HEK293 (cell line): ENCODE measurements around the gene TAMALIN.

Source experiments
- CTCF ChIA-PET: fragments of 350-600 bp; formaldehyde crosslinking; extraction: SDS; loops from one replicate; lab custom pipeline; 2021; ENCODE audit warnings: antibody characterized with exemption; lab: Yijun Ruan, JAX
- POLR2A ChIA-PET: fragments of 300-600 bp; formaldehyde crosslinking; extraction: SDS; loops from one replicate; lab custom pipeline; 2020; ENCODE audit warnings: antibody characterized with exemption, inconsistent platforms; lab: Yijun Ruan, JAX
- H3K27ac ChIP-seq: fragments of 200-500 bp; sonication (Bioruptor generic); 2 replicates; pipeline ENCODE4 v1.5.1; 2014; ENCODE audit warnings: low read depth, low read length, control low read depth, inconsistent platforms; ENCODE audit errors: extremely low read depth
- H3K36me3 ChIP-seq, 2 experiments: fragments of 200-500 bp in 1 of 2; sonication (Bioruptor generic) in 1 of 2; 1 replicate in 1 of 2; 2 replicates in 1 of 2; pipeline ENCODE4 v1.5.1; 2014 to 2017; ENCODE audit warnings: inconsistent platforms in 2 of 2, low read length in 2 of 2; ENCODE audit not compliant: control insufficient read depth in 2 of 2, insufficient read depth in 1 of 2
- H3K4me1 ChIP-seq: fragments of 200-500 bp; sonication (Bioruptor generic); 2 replicates; pipeline ENCODE4 v1.5.1; 2014; ENCODE audit warnings: mild to moderate bottlenecking, low read length, inconsistent platforms; ENCODE audit not compliant: control insufficient read depth, insufficient read depth
- H3K4me3 ChIP-seq: 2 replicates; pipeline ENCODE4 v1.5.1; 2011; ENCODE audit warnings: low read depth, mild to moderate bottlenecking, control low read depth, low read length, moderate library complexity
- H3K9me3 ChIP-seq: fragments of 200-500 bp; sonication (Bioruptor generic); 2 replicates; pipeline ENCODE4 v1.5.1; 2014; ENCODE audit warnings: low read depth, low read length, inconsistent platforms; ENCODE audit not compliant: control insufficient read depth, insufficient read depth
- KLF1 ChIP-seq: fragments of 450-650 bp; formaldehyde crosslinking; IDR thresholded peaks from 2 replicates; pipeline ENCODE4 v1.5.1; 2016; ENCODE audit warnings: missing biosample characterization, missing genetic modification characterization
- MYNN ChIP-seq: fragments of 450-650 bp; formaldehyde crosslinking; IDR thresholded peaks from 2 replicates; pipeline ENCODE4 v1.5.1; 2016; ENCODE audit warnings: missing biosample characterization, missing genetic modification characterization, borderline replicate concordance
- YY1 ChIP-seq: fragments of 450-650 bp; formaldehyde crosslinking; IDR thresholded peaks from 2 replicates; pipeline ENCODE4 v1.5.1; 2018; ENCODE audit warnings: missing biosample characterization, missing genetic modification characterization
- ZBTB49 ChIP-seq: fragments of 450-650 bp; formaldehyde crosslinking; IDR thresholded peaks from 2 replicates; pipeline ENCODE4 v1.5.1; 2016; ENCODE audit warnings: missing biosample characterization, missing genetic modification characterization, low read depth
- ZFP41 ChIP-seq: fragments of 450-650 bp; formaldehyde crosslinking; IDR thresholded peaks from 2 replicates; pipeline ENCODE4 v1.5.1; 2016; ENCODE audit warnings: missing biosample characterization, missing genetic modification characterization, borderline replicate concordance
- ZIC2 ChIP-seq: fragments of 450-650 bp; formaldehyde crosslinking; IDR thresholded peaks from 2 replicates; pipeline ENCODE4 v1.5.1; 2016; ENCODE audit warnings: missing biosample characterization, missing genetic modification characterization
- ZNF146 ChIP-seq: fragments of 450-650 bp; formaldehyde crosslinking; IDR thresholded peaks from 2 replicates; pipeline ENCODE4 v1.5.1; 2016; ENCODE audit warnings: missing biosample characterization, missing genetic modification characterization
- ZNF148 ChIP-seq: fragments of 450-650 bp; formaldehyde crosslinking; IDR thresholded peaks from 2 replicates; pipeline ENCODE4 v1.5.0; 2017; ENCODE audit warnings: missing biosample characterization, missing genetic modification characterization, borderline replicate concordance
- ZNF311 ChIP-seq: fragments of 450-650 bp; formaldehyde crosslinking; IDR thresholded peaks from 2 replicates; pipeline ENCODE4 v1.5.1; 2017; ENCODE audit warnings: missing biosample characterization, missing genetic modification characterization, borderline replicate concordance
- ZNF416 ChIP-seq: fragments of 450-650 bp; formaldehyde crosslinking; IDR thresholded peaks from 2 replicates; pipeline ENCODE4 v1.5.1; 2016; ENCODE audit warnings: missing biosample characterization, missing genetic modification characterization
- ZNF514 ChIP-seq: fragments of 450-650 bp; formaldehyde crosslinking; IDR thresholded peaks from 2 replicates; pipeline ENCODE4 v1.5.1; 2016; ENCODE audit warnings: missing biosample characterization, missing genetic modification characterization
- ZNF600 ChIP-seq: fragments of 450-650 bp; formaldehyde crosslinking; IDR thresholded peaks from 2 replicates; pipeline ENCODE4 v1.5.1; 2016; ENCODE audit warnings: missing biosample characterization, missing genetic modification characterization
- ZNF645 ChIP-seq: fragments of 450-650 bp; formaldehyde crosslinking; IDR thresholded peaks from 2 replicates; pipeline ENCODE4; 2016; ENCODE audit warnings: missing biosample characterization, missing genetic modification characterization
- ZNF777 ChIP-seq: fragments of 450-650 bp; formaldehyde crosslinking; IDR thresholded peaks from 2 replicates; pipeline ENCODE4 v1.5.1; 2017; ENCODE audit warnings: missing biosample characterization, missing genetic modification characterization, borderline replicate concordance
- ZNF843 ChIP-seq: fragments of 450-650 bp; formaldehyde crosslinking; IDR thresholded peaks from 2 replicates; pipeline ENCODE4 v1.5.1; 2016; ENCODE audit warnings: missing biosample characterization, missing genetic modification characterization
- ZSCAN16 ChIP-seq: fragments of 450-650 bp; formaldehyde crosslinking; IDR thresholded peaks from 2 replicates; pipeline ENCODE4 v1.5.1; 2016; ENCODE audit warnings: missing biosample characterization, missing genetic modification characterization

TAMALIN gene

GRCh38 chr12:52044292-52044983 lies 37.7 kb downstream of the TAMALIN start:
- H3K36me3 ChIP-seq = peaks cover 0 to 4% of the 10 kb centered on the region in 2 experiments; a peak in 1 of 3 replicates
- H3K4me1 ChIP-seq = no peaks in the 10 kb centered on the region
- H3K9me3 ChIP-seq = no peaks in the 10 kb centered on the region
- no peak overlapping the region for H3K4me3 ChIP-seq
- POLR2A ChIA-PET = interaction anchor here (0.9 to 1.3 kb wide), 2 partner anchors 12 to 79 kb away, joined by 3 to 4 read pairs; no protein-coding TSS in a partner anchor
- CTCF ChIA-PET = interaction anchor here (4.0 kb wide), 1 partner anchor 20 kb away, joined by 23 read pairs; no protein-coding TSS in a partner anchor
- H3K27ac ChIP-seq = no peak overlapping the region
- TF ChIP-seq KLF1 (tag by site-specific recombination) (no peak), ZNF311 (tag by site-specific recombination) (no peak), ZFP41 (tag by site-specific recombination) (no peak), ZNF416 (tag by site-specific recombination) (no peak), YY1 (tag by site-specific recombination) (no peak), ZBTB49 (tag by site-specific recombination) (no peak), ZNF777 (tag by site-specific recombination) (no peak), ZNF645 (tag by site-specific recombination) (no peak), ZNF600 (tag by site-specific recombination) (no peak), ZSCAN16 (no peak), ZNF514 (tag by site-specific recombination) (no peak), ZNF146 (tag by site-specific recombination) (no peak), MYNN (tag by site-specific recombination) (no peak), ZNF843 (no peak), ZNF148 (tag by site-specific recombination) (no peak)

GRCh38 chr12:52045794-52046199 lies 39.1 kb downstream of the TAMALIN start:
- Histone ChIP-seq H3K27ac (no peak overlapping the region), H3K9me3 (no peaks in the 10 kb centered on the region), H3K36me3 (peaks cover 0 to 4% of the 10 kb centered on the region in 2 experiments; a peak in 1 of 3 replicates)
- TF ChIP-seq ZIC2 = no peak
- peak; percentile 91 for TF ChIP-seq KLF1 (tag by site-specific recombination)
- TF ChIP-seq, all 188 proteins: peak for 1
- H3K4me1 ChIP-seq = 0 out of 2 replicates have a peak, but pooled peaks cover 4% of the 10 kb centered on the region
- CTCF ChIA-PET = interaction anchor here (4.0 kb wide), 1 partner anchor 21 kb away, joined by 23 read pairs; no protein-coding TSS in a partner anchor
- POLR2A ChIA-PET = no interaction called here
- no peak overlapping the region for H3K4me3 ChIP-seq
